ENCODE measurements around the gene SLC6A17. TPM values are rescaled to one million over a fixed set of nuclear protein-coding genes. Genes with fewer than 3 reads are reported as not detected.

SLC6A17 gene
- total RNA-seq, 2 donors from 2014 or later, result 0.14 TPM

DNA sequence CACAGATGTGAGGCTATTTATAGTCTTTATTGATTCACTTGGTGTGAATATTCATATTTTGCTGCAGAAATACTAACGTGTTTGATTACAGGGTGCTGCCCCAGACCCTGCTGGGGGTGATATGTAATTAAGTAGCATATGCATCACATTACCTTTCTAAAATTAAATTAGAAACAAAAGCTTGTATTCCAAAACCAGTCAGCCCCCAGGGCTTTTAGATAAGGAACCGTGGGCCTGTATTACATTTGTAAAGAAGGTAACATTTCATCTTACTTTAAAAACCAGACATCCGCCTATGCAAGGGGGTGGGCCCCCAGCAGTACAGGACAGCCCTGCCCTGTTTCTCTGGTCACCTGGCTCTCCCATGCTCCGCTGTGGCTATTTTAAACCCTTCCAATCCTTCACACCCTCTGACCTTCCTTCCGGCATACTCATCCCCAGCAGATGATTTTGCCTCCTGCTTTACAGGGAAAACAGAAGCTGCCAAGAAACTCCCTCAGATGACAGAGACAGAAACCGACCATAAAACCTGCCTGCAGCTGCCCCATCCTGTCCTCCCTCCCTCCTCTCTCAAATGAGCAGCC, 37.8 kb downstream of the SLC6A17 start:
- H3K36me3 ChIP-seq, result no peaks in the 10 kb centered on the region
- no peaks in the 10 kb centered on the region for H3K27me3 ChIP-seq (replicated peaks; ENCODE audit: insufficient read depth)
- peaks cover 20 to 51% of the 10 kb centered on the region in 2 donors for H3K4me1 ChIP-seq (ENCODE audit: control insufficient read depth in 1 of 2, low read depth in 2 of 2)
- DNase-seq (ENCODE audit: low spot score) (no peak), ATAC-seq (ENCODE audit: insufficient number of reproducible peaks, low FRiP score, low read depth) (no peak)
- peak overlapping the region; percentile 58 for H3K4me3 ChIP-seq
- no peaks in the 10 kb centered on the region for H3K9me3 ChIP-seq
- H3K27ac ChIP-seq, result peak overlapping the region; percentile 73 to 94
- TF ChIP-seq, protein P1, sequence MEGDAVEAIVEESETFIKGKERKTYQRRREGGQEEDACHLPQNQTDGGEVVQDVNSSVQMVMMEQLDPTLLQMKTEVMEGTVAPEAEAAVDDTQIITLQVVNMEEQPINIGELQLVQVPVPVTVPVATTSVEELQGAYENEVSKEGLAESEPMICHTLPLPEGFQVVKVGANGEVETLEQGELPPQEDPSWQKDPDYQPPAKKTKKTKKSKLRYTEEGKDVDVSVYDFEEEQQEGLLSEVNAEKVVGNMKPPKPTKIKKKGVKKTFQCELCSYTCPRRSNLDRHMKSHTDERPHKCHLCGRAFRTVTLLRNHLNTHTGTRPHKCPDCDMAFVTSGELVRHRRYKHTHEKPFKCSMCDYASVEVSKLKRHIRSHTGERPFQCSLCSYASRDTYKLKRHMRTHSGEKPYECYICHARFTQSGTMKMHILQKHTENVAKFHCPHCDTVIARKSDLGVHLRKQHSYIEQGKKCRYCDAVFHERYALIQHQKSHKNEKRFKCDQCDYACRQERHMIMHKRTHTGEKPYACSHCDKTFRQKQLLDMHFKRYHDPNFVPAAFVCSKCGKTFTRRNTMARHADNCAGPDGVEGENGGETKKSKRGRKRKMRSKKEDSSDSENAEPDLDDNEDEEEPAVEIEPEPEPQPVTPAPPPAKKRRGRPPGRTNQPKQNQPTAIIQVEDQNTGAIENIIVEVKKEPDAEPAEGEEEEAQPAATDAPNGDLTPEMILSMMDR (IDR thresholded peaks at IDR 0.05), result no peak

DNA sequence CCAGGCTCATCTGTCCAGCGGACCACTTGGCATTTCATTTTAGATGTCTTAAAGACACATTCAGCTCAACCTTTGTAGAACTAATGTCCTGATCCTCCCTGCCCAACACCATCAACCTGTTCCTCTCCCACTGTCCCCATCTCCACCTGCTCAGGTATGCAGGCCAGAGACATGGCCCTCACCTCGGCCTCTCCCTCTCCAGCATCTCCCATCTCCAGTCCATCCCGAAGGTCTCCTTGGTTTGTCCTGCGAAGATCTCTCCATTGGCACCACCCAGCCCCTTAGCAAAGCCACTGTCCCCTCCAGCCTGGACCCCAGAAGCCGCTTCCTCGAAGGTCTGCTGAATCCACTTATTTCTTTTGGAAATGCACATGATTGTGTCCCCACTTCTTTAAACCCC, 38.9 kb downstream of the SLC6A17 start:
- Histone ChIP-seq H3K4me3 (no peak overlapping the region), H3K27ac (peak overlapping the region; percentile 73 to 94), H3K36me3 (no peaks in the 10 kb centered on the region), H3K27me3 (replicated peaks; ENCODE audit: insufficient read depth) (no peaks in the 10 kb centered on the region), H3K4me1 (ENCODE audit: control insufficient read depth in 1 of 2, low read depth in 2 of 2) (peaks cover 20 to 51% of the 10 kb centered on the region in 2 donors), H3K9me3 (no peaks in the 10 kb centered on the region)
- no peak for DNase-seq (ENCODE audit: low spot score)
- ATAC-seq (ENCODE audit: insufficient number of reproducible peaks, low FRiP score, low read depth), result no peak
- TF ChIP-seq, protein P1 (IDR thresholded peaks at IDR 0.05), result no peak

DNA sequence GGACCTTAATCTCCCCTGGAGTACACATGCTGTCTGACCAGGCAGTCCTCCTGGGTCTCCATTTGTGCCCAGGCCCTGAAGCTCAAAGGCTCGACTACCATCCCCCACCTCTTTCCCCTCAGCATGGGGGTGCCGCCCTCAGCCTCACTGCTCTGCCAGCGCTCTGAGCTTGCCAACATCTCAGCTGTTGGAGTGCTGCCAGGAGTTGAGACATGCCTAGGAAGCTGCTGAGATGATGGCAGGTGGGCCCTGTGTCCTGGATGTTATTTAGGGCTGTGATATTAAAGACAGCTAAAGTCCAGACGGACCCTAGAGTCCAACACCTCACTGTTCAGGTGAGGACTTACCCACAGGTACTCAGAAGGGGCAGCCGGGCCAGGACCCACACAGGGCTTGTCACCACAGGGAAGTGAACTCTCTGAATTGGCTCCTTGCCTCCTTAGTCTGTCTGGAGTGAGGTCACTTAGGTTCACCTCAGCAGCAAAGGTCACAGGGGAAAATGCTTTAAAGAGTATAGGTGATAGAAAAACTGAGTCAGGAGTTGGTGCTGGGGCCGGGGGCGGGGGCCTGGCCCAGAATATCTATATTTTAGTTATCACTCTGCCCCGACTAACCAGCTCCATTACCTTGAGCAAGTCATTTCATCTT, 40.1 kb downstream of the SLC6A17 start:
- Histone ChIP-seq H3K36me3 (no peaks in the 10 kb centered on the region), H3K27ac (peak overlapping the region; percentile 73 to 94), H3K4me3 (no peak overlapping the region), H3K4me1 (ENCODE audit: control insufficient read depth in 1 of 2, low read depth in 2 of 2) (peaks cover 20 to 51% of the 10 kb centered on the region in 2 donors), H3K27me3 (replicated peaks; ENCODE audit: insufficient read depth) (no peaks in the 10 kb centered on the region), H3K9me3 (no peaks in the 10 kb centered on the region)
- ATAC-seq (ENCODE audit: insufficient number of reproducible peaks, low FRiP score, low read depth) (no peak), DNase-seq (ENCODE audit: low spot score) (no peak)
- TF ChIP-seq, protein P1 (IDR thresholded peaks at IDR 0.05), result no peak

DNA sequence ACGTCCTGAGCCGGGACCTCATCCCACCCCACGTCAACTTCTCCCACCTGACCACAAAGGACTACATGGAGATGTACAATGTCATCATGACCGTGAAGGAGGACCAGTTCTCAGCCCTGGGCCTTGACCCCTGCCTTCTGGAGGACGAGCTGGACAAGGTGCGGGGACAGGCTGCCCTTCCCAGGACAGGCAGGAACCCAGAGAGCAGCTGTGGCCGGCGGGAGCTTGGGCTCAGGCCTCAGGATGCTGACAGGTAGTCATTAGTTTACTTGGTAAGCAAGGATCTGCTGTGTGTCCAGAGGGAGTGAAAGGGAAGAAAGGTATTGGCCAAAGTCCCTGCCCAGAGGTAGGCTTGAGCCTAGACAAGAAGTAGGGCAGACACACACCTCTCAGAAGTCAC, 42.2 kb downstream of the SLC6A17 start:
- Histone ChIP-seq H3K27ac (no peak overlapping the region), H3K27me3 (replicated peaks; ENCODE audit: insufficient read depth) (no peaks in the 10 kb centered on the region), H3K4me3 (no peak overlapping the region), H3K4me1 (ENCODE audit: control insufficient read depth in 1 of 2, low read depth in 2 of 2) (peaks cover 20 to 32% of the 10 kb centered on the region in 2 donors), H3K36me3 (no peaks in the 10 kb centered on the region), H3K9me3 (no peaks in the 10 kb centered on the region)
- TF ChIP-seq, protein P1 (IDR thresholded peaks at IDR 0.05), result no peak
- DNase-seq (ENCODE audit: low spot score) (no peak), ATAC-seq (ENCODE audit: insufficient number of reproducible peaks, low FRiP score, low read depth) (no peak)

DNA sequence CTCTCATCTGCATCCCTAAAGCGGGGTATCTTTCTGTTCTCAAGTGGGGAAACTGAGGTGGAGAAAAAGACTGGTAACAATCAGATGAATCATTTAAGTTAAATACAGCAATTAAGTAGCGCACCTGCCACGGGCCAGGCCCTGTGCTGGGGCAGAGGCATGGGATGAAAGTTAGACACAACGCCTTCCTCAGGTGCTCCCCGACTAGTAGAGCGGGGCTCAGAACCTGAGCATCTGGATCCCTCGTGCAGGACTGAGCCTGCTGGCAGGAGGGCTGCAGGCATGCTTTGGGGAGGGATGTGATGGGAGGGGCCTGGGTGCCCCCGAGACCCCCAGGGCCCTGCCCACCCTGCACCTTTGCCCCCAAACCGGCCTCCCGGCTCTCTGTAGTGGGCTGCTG, 44.9 kb downstream of the SLC6A17 start:
- DNase-seq (ENCODE audit: low spot score) (no peak), ATAC-seq (ENCODE audit: insufficient number of reproducible peaks, low FRiP score, low read depth) (no peak)
- Histone ChIP-seq H3K4me1 (ENCODE audit: control insufficient read depth in 1 of 2, low read depth in 2 of 2) (peaks cover 4 to 6% of the 10 kb centered on the region in 2 donors), H3K27ac (no peak overlapping the region), H3K36me3 (no peaks in the 10 kb centered on the region), H3K4me3 (no peak overlapping the region), H3K27me3 (replicated peaks; ENCODE audit: insufficient read depth) (no peaks in the 10 kb centered on the region), H3K9me3 (no peaks in the 10 kb centered on the region)
- TF ChIP-seq, protein P1 (IDR thresholded peaks at IDR 0.05), result no peak

Measured in thoracic aorta (tissue), 2 donors.